OCI-LY1 (cell line): ENCODE results near the gene PXMP4.

Experiments used
- H2AFZ ChIP-seq: fragments of 200-600 bp; sonication (generic), shearing (Covaris generic); 2 replicates; pipeline ENCODE4 v1.6.0; 2014; ENCODE audit warnings: antibody characterized with exemption, mild to moderate bottlenecking, low read length
- H3F3A ChIP-seq: fragments of 200-600 bp; sonication (generic), shearing (Covaris generic); 2 replicates; pipeline ENCODE4 v1.6.0; 2014; ENCODE audit warnings: mild to moderate bottlenecking, antibody characterized with exemption, low read length, moderate library complexity; ENCODE audit not compliant: insufficient read depth
- H3K27ac ChIP-seq: fragments of 200-600 bp; sonication (generic); 2 replicates; pipeline ENCODE4 v1.5.1; 2014; ENCODE audit warnings: low read length, mixed run types, mild to moderate bottlenecking, low read depth; ENCODE audit not compliant: poor library complexity, severe bottlenecking
- H3K27me3 ChIP-seq: fragments of 200-600 bp; sonication (generic); 2 replicates; pipeline ENCODE4 v1.6.0; 2014; ENCODE audit warnings: antibody characterized with exemption, mild to moderate bottlenecking, low read length, moderate library complexity; ENCODE audit not compliant: insufficient read depth
- H3K36me3 ChIP-seq: fragments of 200-600 bp; sonication (generic); 2 replicates; pipeline ENCODE4 v1.6.1; 2014; ENCODE audit warnings: mild to moderate bottlenecking, antibody characterized with exemption, low read length, moderate library complexity, mixed read lengths; ENCODE audit not compliant: insufficient read depth
- H3K4me1 ChIP-seq: fragments of 200-600 bp; sonication (generic); 2 replicates; pipeline ENCODE4 v1.5.1; 2014; ENCODE audit warnings: mild to moderate bottlenecking, low read length, moderate library complexity; ENCODE audit not compliant: insufficient read depth, severe bottlenecking
- H3K4me2 ChIP-seq: fragments of 200-600 bp; sonication (generic), shearing (Covaris generic); 2 replicates; pipeline ENCODE4 v1.6.1; 2014; ENCODE audit warnings: low read length
- H3K4me3 ChIP-seq: fragments of 200-600 bp; sonication (generic); 2 replicates; pipeline ENCODE4 v1.5.1; 2014; ENCODE audit warnings: low read length, low read depth, mild to moderate bottlenecking, mixed read lengths; ENCODE audit not compliant: poor library complexity, severe bottlenecking
- H3K79me2 ChIP-seq: fragments of 200-600 bp; shearing (Covaris generic); 2 replicates; pipeline ENCODE4 v1.6.1; 2016; ENCODE audit warnings: mixed run types, low read length, mixed read lengths; ENCODE audit not compliant: insufficient read depth
- H3K9ac ChIP-seq: fragments of 200-600 bp; sonication (generic), shearing (Covaris generic); 2 replicates; pipeline ENCODE4 v1.6.1; 2014; ENCODE audit warnings: mild to moderate bottlenecking, low read length, mixed read lengths
- H3K9me2 ChIP-seq: fragments of 200-600 bp; sonication (generic), shearing (Covaris generic); 2 replicates; pipeline ENCODE4 v1.6.1; 2014; ENCODE audit warnings: low read depth, mild to moderate bottlenecking, low read length, mixed read lengths
- H3K9me3 ChIP-seq: fragments of 200-600 bp; shearing (Covaris generic); 2 replicates; pipeline ENCODE4 v1.6.1; 2014; ENCODE audit warnings: low read length, mixed read lengths
- H4K20me1 ChIP-seq: fragments of 200-600 bp; sonication (generic), shearing (Covaris generic); 2 replicates; pipeline ENCODE4 v1.6.0; 2016; ENCODE audit warnings: mild to moderate bottlenecking, low read length; ENCODE audit not compliant: insufficient read depth
- CTCF ChIP-seq: fragments of 200-600 bp; sonication (generic), shearing (Covaris generic); IDR thresholded peaks from 2 replicates; pipeline ENCODE4 v1.5.1; 2017; ENCODE audit warnings: mild to moderate bottlenecking, antibody characterized with exemption, low read length, moderate library complexity, mixed read lengths
- EZH2 ChIP-seq: fragments of 200-600 bp; sonication (generic), shearing (Covaris generic); IDR thresholded peaks from 2 replicates; pipeline ENCODE4 v1.8.0; 2017; ENCODE audit warnings: borderline replicate concordance, mixed run types, mild to moderate bottlenecking, antibody characterized with exemption, low read length, moderate library complexity, mixed read lengths

Gene PXMP4

GRCh38 chr20:33719989-33720709 lies at the start of gene PXMP4:
Gene PXMP4, minus strand, starts transcription at chr20:33720310. Its CDS starts 103 bp downstream, at chr20:33720207.
- Histone ChIP-seq H4K20me1 (no peaks in the 10 kb centered on the region), H3K9me2 (no peaks in the 10 kb centered on the region), H2AFZ (no peak within 1 kb of the TSS), H3K4me3 (peak within 1 kb of the TSS; percentile 85), H3K4me2 (peak within 1 kb of the TSS; percentile 99), H3K36me3 (no peaks in the 10 kb centered on the region), H3K79me2 (peaks cover 12% of the 10 kb centered on the region), H3K9ac (peak within 1 kb of the TSS; percentile 78), H3F3A (no peaks in the 10 kb centered on the region), H3K9me3 (no peaks in the 10 kb centered on the region), H3K27me3 (no peaks in the 10 kb centered on the region), H3K27ac (peak within 1 kb of the TSS; percentile 76), H3K4me1 (peaks cover 20% of the 10 kb centered on the region)
- TF ChIP-seq EZH2: no peak
- TF ChIP-seq CTCF: no peak

- Histone ChIP-seq H3K27me3 (no peaks in the 10 kb centered on the region), H4K20me1 (no peaks in the 10 kb centered on the region), H3F3A (no peaks in the 10 kb centered on the region), H2AFZ (no peak overlapping the region), H3K79me2 (no peaks in the 10 kb centered on the region), H3K9me2 (no peaks in the 10 kb centered on the region), H3K9ac (no peak overlapping the region), H3K36me3 (no peaks in the 10 kb centered on the region), H3K4me2 (no peak overlapping the region), H3K9me3 (no peaks in the 10 kb centered on the region), H3K4me1 (peaks cover 15% of the 10 kb centered on the region), H3K27ac (no peak overlapping the region), H3K4me3 (no peak overlapping the region)
- TF ChIP-seq EZH2: no peak
- TF ChIP-seq CTCF: no peak
These were observed 48.9 kb upstream of the PXMP4 start for GRCh38 chr20:33769043-33769442.

- Histone ChIP-seq H3K27ac (no peak overlapping the region), H3K9me2 (no peaks in the 10 kb centered on the region), H3K9me3 (no peaks in the 10 kb centered on the region), H4K20me1 (no peaks in the 10 kb centered on the region), H3K4me3 (no peak overlapping the region), H3K27me3 (no peaks in the 10 kb centered on the region), H3K79me2 (no peaks in the 10 kb centered on the region), H2AFZ (no peak overlapping the region), H3K4me1 (peaks cover 5% of the 10 kb centered on the region), H3K4me2 (no peak overlapping the region), H3K9ac (no peak overlapping the region), H3F3A (no peaks in the 10 kb centered on the region), H3K36me3 (no peaks in the 10 kb centered on the region)
- no peak for TF ChIP-seq EZH2
- TF ChIP-seq CTCF: no peak
These were observed 47.6 kb upstream of the PXMP4 start for GRCh38 chr20:33767777-33768138.
